Endothelial cell of umbilical vein (primary cell): ENCODE results near the gene GRK1. TPM values are rescaled to one million over a fixed set of nuclear protein-coding genes. Genes with fewer than 3 reads are reported as not detected.

Experiments
- BruUV-seq: library from RNA; stranded (reverse); fragments of 400-500 nt; replicated peaks from 2 replicates; lab custom pipeline; 2021; lab: Mats Ljungman, UMichigan
- CTCF ChIA-PET: fragments of 300-600, 350-600 bp; sonication (Branson Sonifier 250); formaldehyde crosslinking; loops from one replicate; lab custom pipeline; 2021; ENCODE audit warnings: antibody characterized with exemption, inconsistent platforms; lab: Charles Lee
- POLR2A ChIA-PET: fragments of 300-600, 350-600 bp; sonication (Branson Sonifier 250); formaldehyde crosslinking; loops from one replicate; lab custom pipeline; 2021; ENCODE audit warnings: antibody characterized with exemption, inconsistent platforms; lab: Charles Lee
- DNase-seq: peaks from one replicate; pipeline ENCODE4 v3.0.0-alpha.2; 2011; ENCODE audit warnings: low read depth, low spot score
- FAIRE-seq: peaks from 2 replicates; lab custom pipeline; 2011; peaks lifted over from hg19 to GRCh38; lab: Jason Lieb, UNC
- H2AFZ ChIP-seq: 2 replicates; pipeline ENCODE4 v1.6.0; 2012; ENCODE audit warnings: low read depth, low read length, control low read depth, inconsistent platforms
- H3K27ac ChIP-seq: 2 replicates; pipeline ENCODE4 v1.5.1; 2011; ENCODE audit warnings: low read depth, mild to moderate bottlenecking, control low read depth, low read length, moderate library complexity; ENCODE audit not compliant: insufficient read depth
- H3K27me3 ChIP-seq, 2 experiments: 2 replicates each; pipeline versions ENCODE4 v1.6.0 to v1.6.1; 2011; ENCODE audit warnings: low read length in 2 of 2, mixed read lengths in 1 of 2; ENCODE audit not compliant: control insufficient read depth in 2 of 2, insufficient read depth in 2 of 2
- H3K36me3 ChIP-seq, 2 experiments: 2 replicates in 1 of 2; 3 replicates in 1 of 2; pipeline ENCODE4 v1.5.1; 2011; ENCODE audit warnings: low read length in 2 of 2, mild to moderate bottlenecking in 1 of 2, moderate library complexity in 1 of 2; ENCODE audit not compliant: control insufficient read depth in 2 of 2, insufficient read depth in 2 of 2; ENCODE audit errors: extremely low read depth in 1 of 2
- H3K4me1 ChIP-seq: 3 replicates; pipeline ENCODE4 v1.5.1; 2011; ENCODE audit warnings: mild to moderate bottlenecking, low read length; ENCODE audit not compliant: control insufficient read depth, insufficient read depth; ENCODE audit errors: extremely low read depth
- H3K4me2 ChIP-seq: 2 replicates; pipeline ENCODE4 v1.6.1; 2011; ENCODE audit warnings: low read length, control low read depth, mixed read lengths; ENCODE audit not compliant: insufficient read depth
- H3K4me3 ChIP-seq, 3 experiments: fragments of 200-600 bp in 1 of 3; sonication (generic), shearing (Covaris generic) in 1 of 3; replicated peaks in 1 of 3; 2 replicates each; pipeline ENCODE4 v1.5.1; 2011 to 2016; ENCODE audit warnings: control low read depth in 3 of 3, low read length in 3 of 3, mild to moderate bottlenecking in 2 of 3, inconsistent platforms in 1 of 3, low read depth in 1 of 3, moderate library complexity in 1 of 3; ENCODE audit not compliant: insufficient read depth in 1 of 3
- H3K79me2 ChIP-seq: 2 replicates; pipeline ENCODE4 v1.6.0; 2012; ENCODE audit warnings: low read length, inconsistent platforms; ENCODE audit not compliant: control insufficient read depth, insufficient read depth
- H3K9ac ChIP-seq: replicated peaks from 2 replicates; pipeline ENCODE3; 2011; ENCODE audit warnings: low read length, control low read depth; ENCODE audit not compliant: insufficient read depth; ENCODE audit errors: extremely low read depth
- H3K9me1 ChIP-seq: replicated peaks from 3 replicates; pipeline ENCODE4 v1.6.0; 2011; ENCODE audit warnings: mild to moderate bottlenecking, low read length; ENCODE audit not compliant: control insufficient read depth, insufficient read depth; ENCODE audit errors: extremely low read depth
- H3K9me3 ChIP-seq: replicated peaks from 2 replicates; pipeline ENCODE4 v1.5.1; 2012; ENCODE audit warnings: low read length, inconsistent platforms; ENCODE audit not compliant: control insufficient read depth, insufficient read depth
- H4K20me1 ChIP-seq: replicated peaks from 2 replicates; pipeline ENCODE3; 2011; ENCODE audit warnings: mild to moderate bottlenecking, low read length; ENCODE audit not compliant: control insufficient read depth, insufficient read depth; ENCODE audit errors: extremely low read depth
- CTCF ChIP-seq, 2 donors: IDR thresholded peaks; 1 replicate in 1 of 2; 2 replicates in 1 of 2; pipeline ENCODE4 v1.5.1; 2011; ENCODE audit warnings: low read length in 2 of 2, mild to moderate bottlenecking in 2 of 2, moderate library complexity in 2 of 2, control low read depth in 1 of 2, inconsistent platforms in 1 of 2, low read depth in 1 of 2; ENCODE audit not compliant: insufficient read depth in 1 of 2; ENCODE audit errors: extremely low read depth in 1 of 2
- EZH2 ChIP-seq: IDR thresholded peaks from 2 replicates; pipeline ENCODE4 v1.6.1; 2012; ENCODE audit warnings: borderline replicate concordance, low read depth, mild to moderate bottlenecking, moderate library complexity, low read length, inconsistent platforms; ENCODE audit not compliant: severe bottlenecking
- FOS ChIP-seq: IDR thresholded peaks from 2 replicates; pipeline ENCODE4 v1.6.1; 2011; ENCODE audit warnings: mild to moderate bottlenecking, low read length, moderate library complexity, borderline replicate concordance; ENCODE audit not compliant: insufficient read depth
- GATA2 ChIP-seq: IDR thresholded peaks from 2 replicates; pipeline ENCODE4 v1.7.0; 2011; ENCODE audit warnings: low read depth, mild to moderate bottlenecking, moderate library complexity, mixed read lengths, low read length; ENCODE audit not compliant: insufficient read length, insufficient read depth
- JUN ChIP-seq: IDR thresholded peaks from 2 replicates; pipeline ENCODE4 v1.6.1; 2011; ENCODE audit warnings: borderline replicate concordance, low read depth; ENCODE audit not compliant: insufficient read length, insufficient read depth
- MYC ChIP-seq: IDR thresholded peaks from one replicate; pipeline ENCODE4 v1.6.1; 2011; ENCODE audit warnings: mild to moderate bottlenecking, low read depth, low read length
- POLR2A ChIP-seq: IDR thresholded peaks from 2 replicates; pipeline ENCODE4 v1.6.1; 2012; ENCODE audit warnings: low read depth, mild to moderate bottlenecking, control low read depth, low read length
- POLR2AphosphoS5 ChIP-seq: IDR thresholded peaks from 2 replicates; pipeline ENCODE4 v1.6.1; 2012; ENCODE audit warnings: low read depth, mild to moderate bottlenecking, control low read depth, low read length, moderate library complexity; ENCODE audit not compliant: insufficient read depth
- dilution Hi-C: fragments of 300-500 bp; cut with MboI; formaldehyde crosslinking; loops from one replicate; pipeline ENCODE4 v1.15.0; 2019; ENCODE audit warnings: low sequenced_read_pairs; ENCODE audit not compliant: extremely low pct_ligation_motif_present
- intact Hi-C: fragments of 100-400 bp; cut with micrococcal nuclease; formaldehyde crosslinking; loops from one replicate; pipeline ENCODE4 v1.10.0; 2022
- polyA plus RNA-seq, 4 experiments: library from polyadenylated mRNA; depleted of rRNA in 3 of 4; stranded (reverse) in 3 of 4; unstranded in 1 of 4; fragments of >200 nt; gene quantifications; 2 replicates each; pipeline versions ENCODE4 v1.2.1 to v1.2.3, GENCODE V29; 2011 to 2012; ENCODE audit warnings: missing spikeins in 1 of 4
- total RNA-seq: library from RNA; stranded (reverse); gene quantifications from 2 replicates; pipeline ENCODE4 v1.2.3, GENCODE V29; 2021
- TF ChIP-seq, protein P1 (sequence below): IDR thresholded peaks from 2 replicates; pipeline ENCODE4 v1.6.1; 2011; ENCODE audit not compliant: insufficient read depth, insufficient read length

The GRK1 gene
- total and polyA plus RNA-seq, 2 donors (not counting 3 experiments of a cell fraction or from before 2014, with no cell fraction given) = not detected

- peaks cover 0 to 3% of the 10 kb centered on the region in 2 experiments for H3K27me3 ChIP-seq
- H2AFZ ChIP-seq = no peak overlapping the region
- no peaks in the 10 kb centered on the region for H3K79me2 ChIP-seq
- no peaks in the 10 kb centered on the region for H3K36me3 ChIP-seq
- H3K4me3 ChIP-seq = no peak overlapping the region
- H4K20me1 ChIP-seq = no peaks in the 10 kb centered on the region
- no peak overlapping the region for H3K4me2 ChIP-seq
- no TSS peak for BruUV-seq
- dilution Hi-C loops = no loop called here
- ChIA-PET CTCF (no interaction called here), POLR2A (no interaction called here)
- no peak overlapping the region for H3K27ac ChIP-seq
- FAIRE-seq = no peak
- H3K4me1 ChIP-seq = no peaks in the 10 kb centered on the region
- DNase-seq = no peak
- TF ChIP-seq FOS = no peak
- TF ChIP-seq JUN = no peak
- TF ChIP-seq MYC = no peak
- TF ChIP-seq, protein P1, sequence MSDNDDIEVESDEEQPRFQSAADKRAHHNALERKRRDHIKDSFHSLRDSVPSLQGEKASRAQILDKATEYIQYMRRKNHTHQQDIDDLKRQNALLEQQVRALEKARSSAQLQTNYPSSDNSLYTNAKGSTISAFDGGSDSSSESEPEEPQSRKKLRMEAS = no peak
- no peak for TF ChIP-seq POLR2A
- no peak for TF ChIP-seq GATA2
- TF ChIP-seq EZH2 = no peak
- no peak for TF ChIP-seq POLR2AphosphoS5
- no peak for TF ChIP-seq CTCF (IDR thresholded peaks at IDR 0.05; ENCODE audit: extremely low read depth in 1 of 2, insufficient read depth in 1 of 2, low read depth in 1 of 2, low read length in 2 of 2)
- H3K9me1 ChIP-seq = no peaks in the 10 kb centered on the region
- no peak overlapping the region for H3K9ac ChIP-seq
- intact Hi-C loops = no loop called here
- H3K9me3 ChIP-seq = no peaks in the 10 kb centered on the region
These were observed 11.5 kb upstream of the GRK1 start for GRCh38 chr13:113655346-113656002.
